Large intestine (tissue), 12 donors: ENCODE data around the gene KBTBD3. TPM values are rescaled to one million over a fixed set of nuclear protein-coding genes. Genes with fewer than 3 reads are reported as not detected.

Experiments used
- DNase-seq, 2 donors: peaks; one replicate each; pipeline versions ENCODE4 v3.0.0 to v3.0.0-alpha.2; 2013
- H3K27ac ChIP-seq: one replicate; pipeline ENCODE4 v1.5.1; 2013; ENCODE audit warnings: low read length
- H3K27me3 ChIP-seq: 2 replicates; pipeline ENCODE4 v1.6.1; 2013; ENCODE audit warnings: low read length; ENCODE audit not compliant: control insufficient read depth, insufficient read depth
- H3K36me3 ChIP-seq: 2 replicates; pipeline ENCODE4 v1.6.1; 2013; ENCODE audit warnings: low read length; ENCODE audit not compliant: control insufficient read depth, insufficient read depth
- H3K4me1 ChIP-seq: one replicate; pipeline ENCODE4 v1.6.1; 2013; ENCODE audit warnings: low read length; ENCODE audit not compliant: control insufficient read depth, insufficient read depth
- H3K4me3 ChIP-seq: one replicate; pipeline ENCODE4 v1.5.1; 2013; ENCODE audit warnings: low read length
- H3K9me3 ChIP-seq: one replicate; pipeline ENCODE4 v1.6.1; 2013; ENCODE audit warnings: mild to moderate bottlenecking, low read depth, low read length, moderate library complexity; ENCODE audit not compliant: control insufficient read depth
- WGBS: methylation state at CpG from one replicate; pipeline ENCODE4 v1.1.5; 2013; ENCODE audit warnings: low lambda C conversion rate; ENCODE audit not compliant: insufficient coverage; 5-methylcytosine and 5-hydroxymethylcytosine counted together
- long read RNA-seq, 11 donors: transcript quantifications; one replicate each; lab custom pipeline, GENCODE V29; 2026
- polyA plus RNA-seq: library from polyadenylated mRNA; unstranded; fragments of 120-200 nt; gene quantifications from one replicate; pipeline ENCODE4 v1.2.1, GENCODE V29; 2013

KBTBD3 gene, protein sequence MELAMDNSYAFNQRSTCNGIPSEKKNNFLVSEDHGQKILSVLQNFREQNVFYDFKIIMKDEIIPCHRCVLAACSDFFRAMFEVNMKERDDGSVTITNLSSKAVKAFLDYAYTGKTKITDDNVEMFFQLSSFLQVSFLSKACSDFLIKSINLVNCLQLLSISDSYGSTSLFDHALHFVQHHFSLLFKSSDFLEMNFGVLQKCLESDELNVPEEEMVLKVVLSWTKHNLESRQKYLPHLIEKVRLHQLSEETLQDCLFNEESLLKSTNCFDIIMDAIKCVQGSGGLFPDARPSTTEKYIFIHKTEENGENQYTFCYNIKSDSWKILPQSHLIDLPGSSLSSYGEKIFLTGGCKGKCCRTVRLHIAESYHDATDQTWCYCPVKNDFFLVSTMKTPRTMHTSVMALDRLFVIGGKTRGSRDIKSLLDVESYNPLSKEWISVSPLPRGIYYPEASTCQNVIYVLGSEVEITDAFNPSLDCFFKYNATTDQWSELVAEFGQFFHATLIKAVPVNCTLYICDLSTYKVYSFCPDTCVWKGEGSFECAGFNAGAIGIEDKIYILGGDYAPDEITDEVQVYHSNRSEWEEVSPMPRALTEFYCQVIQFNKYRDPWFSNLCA
- polyA plus RNA-seq = 7.3 TPM
- long read RNA-seq, donor 1, partial matches to known transcripts = 0 of 5 reads
- long read RNA-seq, donor 1, other reads (novel, unspliced or antisense) = 0 of 5 reads
- long read RNA-seq, donor 2, transcript KBTBD3-205 (4 exons, 2,682 nt) = major isoform, 5 of 9 reads
- long read RNA-seq, donor 2, partial matches to known transcripts = 0 of 9 reads
- long read RNA-seq, donor 2, other reads (novel, unspliced or antisense) = 0 of 9 reads
- long read RNA-seq, donor 3 = 0 reads
- long read RNA-seq, donor 4 = 0 reads
- long read RNA-seq, donor 5, partial matches to known transcripts = 0 of 3 reads
- long read RNA-seq, donor 5, other reads (novel, unspliced or antisense) = 0 of 3 reads
- long read RNA-seq, donor 6, partial matches to known transcripts = 0 of 2 reads
- long read RNA-seq, donor 6, other reads (novel, unspliced or antisense) = 0 of 2 reads
- long read RNA-seq, donor 7, transcript KBTBD3-205 (4 exons, 2,682 nt) = major isoform, 6 of 7 reads
- long read RNA-seq, donor 7, partial matches to known transcripts = 0 of 7 reads
- long read RNA-seq, donor 7, other reads (novel, unspliced or antisense) = 0 of 7 reads
- long read RNA-seq, donor 8, transcript KBTBD3-205 (4 exons, 2,682 nt) = major isoform, 6 of 12 reads
- long read RNA-seq, donor 8, partial matches to known transcripts = 0 of 12 reads
- long read RNA-seq, donor 8, other reads (novel, unspliced or antisense) = 0 of 12 reads
- long read RNA-seq, donor 9, transcript KBTBD3-205 (4 exons, 2,682 nt) = major isoform, 6 of 12 reads
- long read RNA-seq, donor 9, transcript KBTBD3-201 (3 exons, 3,751 nt) = major isoform, 6 of 12 reads
- long read RNA-seq, donor 9, partial matches to known transcripts = 0 of 12 reads
- long read RNA-seq, donor 9, other reads (novel, unspliced or antisense) = 0 of 12 reads
- long read RNA-seq, donor 10, transcript KBTBD3-205 (4 exons, 2,682 nt) = major isoform, 6 of 9 reads
- long read RNA-seq, donor 10, partial matches to known transcripts = 0 of 9 reads
- long read RNA-seq, donor 10, other reads (novel, unspliced or antisense) = 0 of 9 reads
- long read RNA-seq, donor 11, partial matches to known transcripts = 0 of 6 reads
- long read RNA-seq, donor 11, other reads (novel, unspliced or antisense) = 0 of 6 reads

DNA sequence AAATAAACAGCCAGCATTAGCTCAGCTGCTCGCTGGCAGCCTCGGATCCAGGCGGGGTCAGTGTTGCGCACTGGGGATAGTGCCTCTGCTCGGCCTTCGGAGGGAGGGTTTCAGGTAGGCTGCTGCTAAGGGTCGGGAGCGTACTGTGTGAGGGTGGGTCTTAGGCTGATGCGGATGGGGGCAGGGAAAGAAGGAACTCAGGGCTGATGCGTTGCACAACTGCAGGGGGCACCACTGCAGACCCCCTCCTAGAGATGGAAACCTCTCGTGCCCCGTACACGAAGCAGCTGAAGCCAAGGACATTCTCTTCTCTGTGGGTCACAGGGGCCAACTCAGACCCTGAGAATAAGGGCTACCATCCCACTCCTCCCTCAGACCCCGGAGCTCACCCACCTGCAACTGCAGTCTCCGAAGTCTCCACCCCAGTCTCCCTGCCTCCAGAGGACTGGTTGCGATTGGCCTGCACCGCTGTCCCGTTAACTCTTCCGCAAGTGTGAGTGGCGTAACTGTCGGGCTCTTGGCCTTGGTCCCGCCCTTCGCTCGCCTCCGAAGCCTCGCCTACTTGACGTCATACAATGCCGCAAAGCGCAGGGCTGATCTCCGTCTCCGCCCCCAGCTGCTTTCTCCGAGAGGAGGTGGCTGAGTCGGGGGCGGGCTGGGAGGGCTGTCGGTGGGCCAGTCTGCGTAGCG lies at the start of gene KBTBD3:
Gene KBTBD3 (minus strand): TSS at position 429 of the 690 bp plus-strand sequence. CDS start 18,250 bp downstream, outside the sequence.
- DNase-seq = peak; percentile 100
- no CpG with 5 or more reads among the region's 37 CpGs for whole genome bisulfite sequencing
- no peaks in the 10 kb centered on the region for H3K27me3 ChIP-seq
- peak within 1 kb of the TSS; percentile 86 for H3K4me3 ChIP-seq
- peaks cover 13% of the 10 kb centered on the region for H3K36me3 ChIP-seq
- no peaks in the 10 kb centered on the region for H3K4me1 ChIP-seq
- peak within 1 kb of the TSS; percentile 98 for H3K27ac ChIP-seq
- H3K9me3 ChIP-seq = no peaks in the 10 kb centered on the region

DNA sequence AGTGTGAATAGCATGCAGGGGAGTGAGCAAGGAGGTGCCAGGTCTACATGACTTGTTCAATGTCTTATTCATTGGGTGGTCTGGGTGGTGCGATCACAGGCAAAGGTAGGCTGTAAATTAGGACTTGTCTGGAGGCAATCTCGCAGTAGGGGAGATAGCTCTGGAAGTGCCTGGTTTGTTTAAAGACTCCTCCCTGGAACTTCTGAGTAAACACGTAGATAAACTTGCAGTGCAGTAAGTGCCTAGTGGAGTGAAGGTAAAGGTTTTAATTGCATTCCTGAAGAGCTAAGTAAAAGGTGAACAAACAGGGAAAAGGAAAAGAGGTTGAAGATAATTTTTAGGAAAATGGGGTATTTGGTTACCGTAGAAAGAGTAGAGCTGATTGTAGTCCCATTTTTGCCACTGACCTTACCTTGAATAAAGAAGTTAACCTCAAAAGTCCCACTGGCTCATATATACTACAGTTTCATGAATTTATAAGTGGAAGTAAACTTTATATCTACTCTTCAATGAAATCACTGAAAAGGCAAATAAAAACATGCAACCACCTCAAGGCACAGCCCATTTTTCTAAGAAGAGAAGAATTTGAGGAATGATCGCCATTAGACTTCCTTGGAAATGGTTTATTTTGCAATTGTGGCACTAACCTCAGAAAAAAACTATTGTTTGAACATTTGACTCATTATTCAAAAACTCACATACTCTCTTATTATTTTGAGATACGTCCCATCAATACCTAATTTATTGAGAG lies 44.6 kb upstream of the KBTBD3 start:
- DNase-seq = no peak
- WGBS = 43% methylated on average over 1 of the region's 6 CpGs
- no peaks in the 10 kb centered on the region for H3K27me3 ChIP-seq

DNA sequence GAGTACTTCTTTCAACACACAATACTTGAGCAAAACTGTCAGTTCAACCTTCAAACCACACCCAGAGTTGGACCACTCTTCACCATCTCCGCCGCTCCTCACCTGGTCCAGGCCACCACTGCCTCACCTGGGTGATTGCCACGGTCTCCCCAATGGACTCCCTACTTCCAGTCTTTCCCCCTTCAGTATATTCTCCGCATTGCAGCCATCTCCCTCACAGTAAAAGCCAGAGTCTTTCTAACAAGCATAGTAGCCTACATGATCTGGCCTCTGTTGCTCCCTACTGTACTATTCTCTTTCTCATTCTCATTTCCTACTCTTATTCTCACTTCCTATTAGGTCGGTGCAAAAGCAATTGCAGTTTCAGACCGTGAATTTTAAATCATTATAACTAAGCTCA lies 28.8 kb upstream of the KBTBD3 start:
- Histone ChIP-seq H3K27ac (no peak overlapping the region), H3K27me3 (no peaks in the 10 kb centered on the region), H3K9me3 (no peaks in the 10 kb centered on the region), H3K36me3 (no peaks in the 10 kb centered on the region), H3K4me1 (no peaks in the 10 kb centered on the region), H3K4me3 (no peak overlapping the region)
- WGBS = 91% methylated on average over 4 of the region's 6 CpGs
- DNase-seq = no peak

More for the DNA sequence above, 44.6 kb upstream of the KBTBD3 start:
- Histone ChIP-seq H3K27ac (no peak overlapping the region), H3K4me3 (no peak overlapping the region), H3K9me3 (no peaks in the 10 kb centered on the region), H3K36me3 (no peaks in the 10 kb centered on the region), H3K4me1 (no peaks in the 10 kb centered on the region)

DNA sequence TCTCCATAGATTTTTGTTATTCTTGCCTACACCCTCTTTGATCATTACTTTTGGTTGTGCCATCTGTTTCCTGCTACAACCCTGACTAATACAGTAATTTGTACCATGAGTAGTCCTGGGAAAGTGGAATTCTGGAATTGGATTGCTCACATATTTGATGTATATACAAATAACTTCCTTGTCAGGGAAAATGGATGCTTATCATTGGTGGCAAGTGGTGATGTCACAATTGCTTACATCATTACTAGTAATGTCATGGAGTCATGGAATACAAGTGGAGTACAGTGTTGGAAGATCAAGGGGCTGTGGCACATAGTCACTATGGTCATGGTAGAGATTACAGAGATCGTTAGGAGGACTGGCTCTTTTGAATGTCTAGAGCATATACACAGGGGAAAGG lies 24.7 kb upstream of the KBTBD3 start:
- Histone ChIP-seq H3K4me1 (no peaks in the 10 kb centered on the region), H3K9me3 (no peaks in the 10 kb centered on the region), H3K27me3 (no peaks in the 10 kb centered on the region), H3K4me3 (no peak overlapping the region), H3K36me3 (peaks cover 9% of the 10 kb centered on the region), H3K27ac (no peak overlapping the region)
- no CpG with 5 or more reads among the region's 1 CpG for WGBS
- no peak for DNase-seq

DNA sequence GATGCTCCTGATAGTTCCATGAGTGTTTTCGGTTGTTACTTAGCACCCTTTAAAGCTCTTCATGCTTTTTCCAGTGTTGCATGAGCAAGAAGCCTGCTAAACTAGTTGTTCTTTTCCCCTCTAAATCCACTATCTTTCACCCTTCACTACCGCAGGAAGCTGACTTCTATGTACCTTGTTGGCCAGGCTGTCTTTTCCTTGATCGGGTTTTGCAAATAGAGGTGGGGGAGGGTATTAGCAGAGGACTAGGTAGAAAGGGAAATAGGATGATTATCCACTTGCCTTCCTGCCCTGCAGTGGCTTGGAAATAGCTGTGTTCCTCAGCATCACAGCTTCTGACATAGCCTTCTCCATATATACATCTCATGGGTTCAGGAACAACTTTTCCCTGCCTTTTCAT lies 24.2 kb upstream of the KBTBD3 start:
- Histone ChIP-seq H3K9me3 (no peaks in the 10 kb centered on the region), H3K27me3 (no peaks in the 10 kb centered on the region), H3K4me3 (no peak overlapping the region), H3K36me3 (peaks cover 12% of the 10 kb centered on the region), H3K27ac (no peak overlapping the region), H3K4me1 (no peaks in the 10 kb centered on the region)
- DNase-seq = no peak
- WGBS = 100% methylated on average over 1 of the region's 3 CpGs

DNA sequence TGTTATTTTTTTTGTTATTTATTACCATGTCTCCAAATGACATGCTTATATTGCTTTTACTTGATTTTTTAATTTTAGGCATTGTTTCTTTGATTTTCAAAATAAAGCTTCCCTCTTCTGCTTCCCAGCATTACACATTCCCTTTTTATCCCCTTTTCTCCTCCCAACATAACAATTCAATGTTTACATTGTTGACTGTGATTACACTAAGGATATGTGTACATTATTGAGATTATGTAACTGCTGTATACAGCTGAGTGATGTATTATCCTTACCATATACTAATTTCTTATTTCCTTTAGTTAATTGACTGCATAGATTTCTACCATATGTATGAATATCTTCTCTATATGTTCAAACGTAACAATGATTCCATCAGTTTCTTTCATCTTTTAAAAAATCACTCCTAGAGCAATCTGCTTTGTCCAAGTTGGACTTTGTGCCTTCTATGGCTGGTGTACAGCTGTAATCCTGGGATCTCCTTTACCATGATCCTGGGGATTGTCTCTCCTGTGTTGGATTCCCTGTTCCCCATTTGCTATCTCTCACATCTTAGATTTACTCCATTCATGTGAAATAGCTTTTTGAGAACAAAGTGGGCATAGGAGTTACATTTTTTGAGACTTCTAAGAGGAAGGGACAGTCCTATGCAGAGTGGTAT lies 21.9 kb upstream of the KBTBD3 start:
- Histone ChIP-seq H3K27me3 (no peaks in the 10 kb centered on the region), H3K4me3 (no peak overlapping the region), H3K9me3 (no peaks in the 10 kb centered on the region), H3K36me3 (peaks cover 33% of the 10 kb centered on the region), H3K4me1 (no peaks in the 10 kb centered on the region), H3K27ac (no peak overlapping the region)
- DNase-seq = no peak
- 70% methylated on average over 1 of the region's 1 CpG for WGBS

DNA sequence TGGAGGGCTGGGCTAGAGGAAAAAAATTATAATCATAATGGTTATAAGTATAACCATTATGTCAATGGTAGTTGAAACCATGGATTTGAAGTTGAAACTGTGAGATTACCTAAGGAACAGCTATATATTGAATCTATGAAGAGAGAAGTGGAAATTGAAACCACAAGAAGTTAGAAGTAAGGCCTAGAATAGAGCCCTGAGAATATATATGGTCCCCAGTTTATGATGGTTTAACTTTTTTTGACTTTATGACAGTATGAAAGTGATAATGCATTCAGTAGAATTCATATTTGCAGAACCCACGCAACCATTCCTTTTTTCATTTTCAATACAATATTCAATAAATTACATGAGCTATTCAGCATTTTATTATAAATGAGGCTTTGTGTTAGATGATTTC lies 15.3 kb upstream of the KBTBD3 start:
- Histone ChIP-seq H3K27me3 (no peaks in the 10 kb centered on the region), H3K4me3 (no peak overlapping the region), H3K27ac (no peak overlapping the region), H3K4me1 (no peaks in the 10 kb centered on the region), H3K36me3 (peaks cover 54% of the 10 kb centered on the region), H3K9me3 (no peaks in the 10 kb centered on the region)
- no peak for DNase-seq
- WGBS = 83% methylated on average over 1 of the region's 1 CpG

DNA sequence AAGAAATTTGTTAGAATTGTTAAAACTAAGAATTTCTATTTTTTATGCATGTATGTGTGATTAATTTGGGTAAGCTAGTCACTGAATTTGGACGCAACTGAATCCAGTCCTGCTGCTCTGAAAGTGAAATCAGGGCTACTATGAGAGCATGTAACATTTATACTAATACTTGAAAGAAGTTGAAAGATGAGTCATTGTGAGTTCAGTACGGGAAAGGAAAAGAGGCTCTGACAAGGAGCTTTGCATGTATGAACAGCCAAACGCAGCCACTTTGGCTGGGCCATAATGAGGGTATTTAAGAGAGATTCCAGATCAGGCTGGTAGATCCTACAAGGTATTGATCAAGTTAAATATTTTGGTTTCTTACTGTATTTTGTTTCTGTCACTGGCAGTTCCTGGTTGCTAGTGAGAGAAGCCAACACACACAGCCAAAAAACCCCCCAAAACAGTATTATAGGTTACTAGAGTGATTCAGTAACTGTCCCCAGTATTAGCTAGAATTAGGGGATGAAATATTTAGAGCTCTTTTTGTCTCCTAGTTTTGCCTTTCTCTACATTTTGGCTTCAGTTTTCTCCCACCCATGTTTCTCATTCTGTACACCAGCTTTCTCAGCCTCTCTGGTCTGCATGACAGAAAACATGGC lies 14.5 kb upstream of the KBTBD3 start:
- peaks cover 50% of the 10 kb centered on the region for H3K36me3 ChIP-seq
- H3K27ac ChIP-seq = no peak overlapping the region
- H3K27me3 ChIP-seq = no peaks in the 10 kb centered on the region
- no peak for DNase-seq
- no peaks in the 10 kb centered on the region for H3K9me3 ChIP-seq
- H3K4me3 ChIP-seq = no peak overlapping the region
- 92% methylated on average over 2 of the region's 3 CpGs for WGBS
- no peaks in the 10 kb centered on the region for H3K4me1 ChIP-seq
